Body of pancreas (tissue), 4 donors: ENCODE measurements around the gene NPY. TPM values are rescaled to one million over a fixed set of nuclear protein-coding genes. Genes with fewer than 3 reads are reported as not detected.

Experiments used
- ATAC-seq: fragments of 150-250 bp; one replicate; pipeline ENCODE4 v1.9.1; 2016
- DNase-seq, 4 donors: peaks; one replicate each; pipeline ENCODE4 v3.0.0-alpha.2; 2019
- H3K27ac ChIP-seq, 4 donors: fragments of 200-600 bp; sonication (generic); 1 replicate in 3 of 4; 2 replicates in 1 of 4; pipeline versions ENCODE4 v1.5.1 to v1.6.1; 2016 to 2019; ENCODE audit warnings: mild to moderate bottlenecking in 1 of 4, mixed read lengths in 1 of 4, moderate library complexity in 1 of 4
- H3K27me3 ChIP-seq, 2 donors: fragments of 200-600 bp; sonication (generic); one replicate each; pipeline ENCODE4 v1.6.0; 2016; ENCODE audit warnings: mild to moderate bottlenecking in 1 of 2
- H3K36me3 ChIP-seq, 2 donors: fragments of 200-600 bp; sonication (generic); replicated peaks in 1 of 2; 2 replicates each; pipeline ENCODE4 v1.5.1; 2016; ENCODE audit warnings: low read depth in 2 of 2; ENCODE audit not compliant: insufficient read depth in 1 of 2
- H3K4me1 ChIP-seq: fragments of 200-600 bp; sonication (generic); one replicate; pipeline ENCODE4 v1.6.0; 2016
- H3K4me3 ChIP-seq, 2 donors: fragments of 200-600 bp; sonication (generic); 1 replicate in 1 of 2; 2 replicates in 1 of 2; pipeline ENCODE4 v1.5.1; 2016 to 2019
- H3K9me3 ChIP-seq, 3 donors: fragments of 200-600 bp; sonication (generic); 1 replicate in 2 of 3; 2 replicates in 1 of 3; pipeline ENCODE4 v1.5.1; 2016
- POLR2A ChIP-seq, 3 donors: fragments of 450-650 bp; IDR thresholded peaks; one replicate each; pipeline ENCODE4 v1.6.1; 2016; ENCODE audit warnings: antibody characterized with exemption in 3 of 3, mild to moderate bottlenecking in 2 of 3
- WGBS, 2 donors: methylation state at CpG; one replicate each; pipeline ENCODE4 v1.1.5; 2017; 5-methylcytosine and 5-hydroxymethylcytosine counted together
- intact Hi-C: fragments of 100-400 bp; cut with DNase I; formaldehyde crosslinking; loops from one replicate; pipeline ENCODE4 v1.15.1; 2023
- total RNA-seq, 2 donors: library from RNA; depleted of rRNA; stranded (reverse); fragments of >200 nt; gene quantifications; one replicate each; pipeline ENCODE4 v1.1.0, GENCODE V29; 2016
- TF ChIP-seq, protein P1 (sequence below), 7 experiments: fragments of 450-650 bp in 4 of 7; fragments of 200-600 bp in 3 of 7; sonication (generic) in 3 of 7; IDR thresholded peaks; one replicate each; pipeline ENCODE4 v1.5.1; 2016 to 2019; ENCODE audit warnings: antibody characterized with exemption in 7 of 7

Gene NPY
- total RNA-seq, 2 donors from 2014 or later = 6.3 to 8.6 TPM

DNA sequence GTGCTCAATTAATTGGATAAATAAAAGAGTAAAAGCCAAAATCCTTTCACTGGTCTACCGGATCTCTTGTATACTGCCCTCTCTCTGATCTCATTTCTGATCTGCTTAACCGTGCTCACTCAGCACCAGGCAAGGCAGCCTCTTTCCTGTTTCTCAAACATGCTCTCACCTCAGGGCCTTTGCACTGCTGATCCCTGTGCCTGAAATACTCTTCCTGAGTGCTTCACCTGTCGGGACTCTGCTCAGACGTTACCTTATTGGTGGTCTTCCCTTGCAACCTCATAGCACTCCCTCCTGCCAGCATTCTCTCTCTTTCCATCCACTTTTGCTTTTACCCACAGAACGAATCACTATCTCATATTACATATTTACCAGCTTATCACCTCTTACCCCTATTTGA lies 55.6 kb downstream of the NPY start:
- H3K27ac ChIP-seq = no peak overlapping the region
- H3K4me1 ChIP-seq = no peaks in the 10 kb centered on the region
- H3K27me3 ChIP-seq = no peaks in the 10 kb centered on the region
- H3K36me3 ChIP-seq = no peaks in the 10 kb centered on the region
- H3K4me3 ChIP-seq = no peak overlapping the region
- TF ChIP-seq POLR2A (IDR thresholded peaks at IDR 0.05) = no peak
- TF ChIP-seq, protein P1, sequence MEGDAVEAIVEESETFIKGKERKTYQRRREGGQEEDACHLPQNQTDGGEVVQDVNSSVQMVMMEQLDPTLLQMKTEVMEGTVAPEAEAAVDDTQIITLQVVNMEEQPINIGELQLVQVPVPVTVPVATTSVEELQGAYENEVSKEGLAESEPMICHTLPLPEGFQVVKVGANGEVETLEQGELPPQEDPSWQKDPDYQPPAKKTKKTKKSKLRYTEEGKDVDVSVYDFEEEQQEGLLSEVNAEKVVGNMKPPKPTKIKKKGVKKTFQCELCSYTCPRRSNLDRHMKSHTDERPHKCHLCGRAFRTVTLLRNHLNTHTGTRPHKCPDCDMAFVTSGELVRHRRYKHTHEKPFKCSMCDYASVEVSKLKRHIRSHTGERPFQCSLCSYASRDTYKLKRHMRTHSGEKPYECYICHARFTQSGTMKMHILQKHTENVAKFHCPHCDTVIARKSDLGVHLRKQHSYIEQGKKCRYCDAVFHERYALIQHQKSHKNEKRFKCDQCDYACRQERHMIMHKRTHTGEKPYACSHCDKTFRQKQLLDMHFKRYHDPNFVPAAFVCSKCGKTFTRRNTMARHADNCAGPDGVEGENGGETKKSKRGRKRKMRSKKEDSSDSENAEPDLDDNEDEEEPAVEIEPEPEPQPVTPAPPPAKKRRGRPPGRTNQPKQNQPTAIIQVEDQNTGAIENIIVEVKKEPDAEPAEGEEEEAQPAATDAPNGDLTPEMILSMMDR (IDR thresholded peaks at IDR 0.05) = no peak
- intact Hi-C loops = no loop called here
- ATAC-seq = no peak
- DNase-seq = no peak
- no peaks in the 10 kb centered on the region for H3K9me3 ChIP-seq
- WGBS, 2 donors = 61 to 65% methylated on average over 5 of the region's 5 CpGs

DNA sequence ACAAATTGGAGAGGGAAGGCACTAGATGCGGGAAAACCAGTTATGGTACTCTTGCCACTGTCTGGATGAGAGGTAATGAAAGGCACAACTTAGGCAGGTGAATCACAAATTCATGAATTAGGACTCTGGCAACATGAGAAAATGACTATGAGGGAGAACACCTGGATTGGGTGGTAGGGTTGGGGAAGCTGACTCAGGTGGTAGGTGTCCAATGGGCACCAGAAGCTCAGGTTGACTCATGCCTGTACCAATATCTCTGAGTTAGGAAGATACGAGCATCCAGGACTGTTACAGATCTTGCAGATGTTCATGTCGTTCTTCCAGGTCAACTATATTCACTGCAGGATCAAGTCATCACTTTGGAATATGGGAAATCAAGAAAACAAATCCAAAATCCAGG lies 56.7 kb downstream of the NPY start:
- H3K4me1 ChIP-seq = no peaks in the 10 kb centered on the region
- TF ChIP-seq POLR2A (IDR thresholded peaks at IDR 0.05) = no peak
- TF ChIP-seq, protein P1 (IDR thresholded peaks at IDR 0.05) = no peak
- H3K4me3 ChIP-seq = no peak overlapping the region
- 73 to 75% methylated on average over 3 of the region's 3 CpGs for WGBS, 2 donors
- no peaks in the 10 kb centered on the region for H3K36me3 ChIP-seq
- H3K27me3 ChIP-seq = no peaks in the 10 kb centered on the region
- DNase-seq (no peak), ATAC-seq (no peak)
- H3K27ac ChIP-seq = no peak overlapping the region
- H3K9me3 ChIP-seq = no peaks in the 10 kb centered on the region
- intact Hi-C loops = no loop called here
